ENCODE results near the gene SH2D3A. TPM values are rescaled to one million over a fixed set of nuclear protein-coding genes. Genes with fewer than 3 reads are reported as not detected.

Gene SH2D3A
- total RNA-seq, 1 experiment from 2014 or later: 2.2 TPM

- intact Hi-C loops (cut with micrococcal nuclease; ENCODE audit: unreplicated experiment) (no loop called here), in situ Hi-C loops (cut with HindIII; ENCODE audit: low pct_unique_long_range_greater_than_20kb, low sequenced_read_pairs) (no loop called here)
- ChIA-PET POLR2A (no interaction called here), CTCF (no interaction called here)
- no peak overlapping the region for H3K27ac ChIP-seq (ENCODE audit: low read length)
- BruUV-seq (replicated peaks): no TSS peak
- H3K4me3 ChIP-seq (ENCODE audit: low read depth in 2 of 2, low read length in 2 of 2): no peak overlapping the region
- DNase-seq (ENCODE audit: low read depth, low spot score): no peak
- no peaks in the 10 kb centered on the region for H3K27me3 ChIP-seq (ENCODE audit: control insufficient read depth, insufficient read depth, low read length)
- no peaks in the 10 kb centered on the region for H3K4me1 ChIP-seq (ENCODE audit: control insufficient read depth, insufficient read depth, low read length)
- H3K9me3 ChIP-seq (ENCODE audit: control insufficient read depth, insufficient read depth, low read depth, low read length): no peaks in the 10 kb centered on the region
- H3K36me3 ChIP-seq (ENCODE audit: control insufficient read depth, insufficient read depth, low read length): no peaks in the 10 kb centered on the region
- no peak for ATAC-seq
- TF ChIP-seq, protein P1, sequence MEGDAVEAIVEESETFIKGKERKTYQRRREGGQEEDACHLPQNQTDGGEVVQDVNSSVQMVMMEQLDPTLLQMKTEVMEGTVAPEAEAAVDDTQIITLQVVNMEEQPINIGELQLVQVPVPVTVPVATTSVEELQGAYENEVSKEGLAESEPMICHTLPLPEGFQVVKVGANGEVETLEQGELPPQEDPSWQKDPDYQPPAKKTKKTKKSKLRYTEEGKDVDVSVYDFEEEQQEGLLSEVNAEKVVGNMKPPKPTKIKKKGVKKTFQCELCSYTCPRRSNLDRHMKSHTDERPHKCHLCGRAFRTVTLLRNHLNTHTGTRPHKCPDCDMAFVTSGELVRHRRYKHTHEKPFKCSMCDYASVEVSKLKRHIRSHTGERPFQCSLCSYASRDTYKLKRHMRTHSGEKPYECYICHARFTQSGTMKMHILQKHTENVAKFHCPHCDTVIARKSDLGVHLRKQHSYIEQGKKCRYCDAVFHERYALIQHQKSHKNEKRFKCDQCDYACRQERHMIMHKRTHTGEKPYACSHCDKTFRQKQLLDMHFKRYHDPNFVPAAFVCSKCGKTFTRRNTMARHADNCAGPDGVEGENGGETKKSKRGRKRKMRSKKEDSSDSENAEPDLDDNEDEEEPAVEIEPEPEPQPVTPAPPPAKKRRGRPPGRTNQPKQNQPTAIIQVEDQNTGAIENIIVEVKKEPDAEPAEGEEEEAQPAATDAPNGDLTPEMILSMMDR (IDR thresholded peaks at IDR 0.05): no peak
- TF ChIP-seq REST (IDR thresholded peaks at IDR 0.05; ENCODE audit: insufficient read depth in 1 of 2, low read depth in 2 of 2, low read length in 1 of 2) (no peak), TCF7L2 (IDR thresholded peaks at IDR 0.05; ENCODE audit: low read depth, low read length) (no peak), SIN3A (IDR thresholded peaks at IDR 0.05; ENCODE audit: borderline replicate concordance, insufficient read depth, low read depth, low read length) (no peak), POLR2AphosphoS5 (IDR thresholded peaks at IDR 0.05; ENCODE audit: low read depth, low read length) (no peak)
These were observed 27.6 kb upstream of the SH2D3A start for GRCh38 chr19:6794686-6795431.

DNA sequence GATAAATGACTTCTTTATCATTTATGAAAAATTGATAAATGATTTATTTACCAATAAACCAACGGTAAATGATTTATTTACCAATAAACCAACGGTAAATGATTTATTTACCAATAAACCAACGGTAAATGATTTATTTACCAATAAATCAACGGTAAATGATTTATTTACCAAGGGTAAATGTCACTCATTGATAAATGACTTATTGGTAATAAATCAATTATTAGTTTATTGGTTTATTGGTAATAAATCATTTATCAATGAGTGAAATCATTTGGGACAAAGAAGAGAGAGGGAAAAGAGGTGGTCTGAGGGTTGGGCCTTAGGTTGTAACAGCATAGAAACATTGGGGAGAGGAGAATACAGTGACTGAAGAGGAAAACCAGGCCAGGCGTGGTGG lies 26.7 kb upstream of the SH2D3A start:
- ChIA-PET CTCF (no interaction called here), POLR2A (no interaction called here)
- DNase-seq (ENCODE audit: low read depth, low spot score): no peak
- in situ Hi-C loops (cut with HindIII; ENCODE audit: low pct_unique_long_range_greater_than_20kb, low sequenced_read_pairs) (no loop called here), intact Hi-C loops (cut with micrococcal nuclease; ENCODE audit: unreplicated experiment) (no loop called here)
- no TSS peak for BruUV-seq (replicated peaks)
- Histone ChIP-seq H3K27ac (ENCODE audit: low read length) (no peak overlapping the region), H3K27me3 (ENCODE audit: control insufficient read depth, insufficient read depth, low read length) (no peaks in the 10 kb centered on the region), H3K4me1 (ENCODE audit: control insufficient read depth, insufficient read depth, low read length) (no peaks in the 10 kb centered on the region), H3K9me3 (ENCODE audit: control insufficient read depth, insufficient read depth, low read depth, low read length) (no peaks in the 10 kb centered on the region), H3K4me3 (ENCODE audit: low read depth in 2 of 2, low read length in 2 of 2) (no peak overlapping the region), H3K36me3 (ENCODE audit: control insufficient read depth, insufficient read depth, low read length) (no peaks in the 10 kb centered on the region)
- no peak for TF ChIP-seq POLR2AphosphoS5 (IDR thresholded peaks at IDR 0.05; ENCODE audit: low read depth, low read length)
- TF ChIP-seq, protein P1 (IDR thresholded peaks at IDR 0.05): no peak
- TF ChIP-seq REST (IDR thresholded peaks at IDR 0.05; ENCODE audit: insufficient read depth in 1 of 2, low read depth in 2 of 2, low read length in 1 of 2): no peak
- TF ChIP-seq SIN3A (IDR thresholded peaks at IDR 0.05; ENCODE audit: borderline replicate concordance, insufficient read depth, low read depth, low read length): no peak
- TF ChIP-seq TCF7L2 (IDR thresholded peaks at IDR 0.05; ENCODE audit: low read depth, low read length): no peak
- ATAC-seq: no peak
